Muscle of leg (tissue), 11 donors: ENCODE results near the gene NID1. TPM values are rescaled to one million over a fixed set of nuclear protein-coding genes. Genes with fewer than 3 reads are reported as not detected.
A peak's percentile ranks its signal among the peaks of the same experiment; 100 is the strongest.

Experiments
- DNase-seq: peaks from one replicate; pipeline ENCODE4 v3.0.0; 2013
- H3K27ac ChIP-seq: one replicate; pipeline ENCODE4 v1.5.1; 2013; ENCODE audit warnings: mild to moderate bottlenecking, low read length, control low read depth
- H3K27me3 ChIP-seq: one replicate; pipeline ENCODE4 v1.6.1; 2013; ENCODE audit warnings: low read length; ENCODE audit not compliant: control insufficient read depth, insufficient read depth
- H3K36me3 ChIP-seq: one replicate; pipeline ENCODE4 v1.6.1; 2013; ENCODE audit warnings: low read length; ENCODE audit not compliant: control insufficient read depth, insufficient read depth
- H3K4me1 ChIP-seq: one replicate; pipeline ENCODE4 v1.6.1; 2013; ENCODE audit warnings: low read length; ENCODE audit not compliant: control insufficient read depth, insufficient read depth
- H3K4me3 ChIP-seq: one replicate; pipeline ENCODE4 v1.5.1; 2013; ENCODE audit warnings: low read length, control low read depth
- H3K9me3 ChIP-seq: replicated peaks from 2 replicates; pipeline ENCODE4 v1.6.1; 2013; ENCODE audit warnings: low read depth, low read length; ENCODE audit not compliant: control insufficient read depth
- WGBS: methylation state at CpG from one replicate; pipeline ENCODE4 v1.1.5; 2013; ENCODE audit warnings: missing lambda C conversion rate; ENCODE audit not compliant: insufficient coverage; 5-methylcytosine and 5-hydroxymethylcytosine counted together
- polyA plus RNA-seq, 8 donors: library from polyadenylated mRNA; unstranded; fragments of 120-200 nt; gene quantifications; one replicate each; pipeline versions ENCODE4 v1.2.1 to v1.2.3, GENCODE V29; 2013; ENCODE audit warnings: inconsistent platforms in 1 of 8, low replicate concordance in 1 of 8; ENCODE audit not compliant: insufficient read length in 8 of 8, insufficient read depth in 1 of 8
- total RNA-seq: library from RNA; stranded (reverse); fragments of 120-200 nt; gene quantifications from one replicate; pipeline ENCODE4 v1.2.4, GENCODE V29; 2013

NID1 gene
- total and polyA plus RNA-seq, 9 donors: 92.3 to 323 (median 246) TPM

DNA sequence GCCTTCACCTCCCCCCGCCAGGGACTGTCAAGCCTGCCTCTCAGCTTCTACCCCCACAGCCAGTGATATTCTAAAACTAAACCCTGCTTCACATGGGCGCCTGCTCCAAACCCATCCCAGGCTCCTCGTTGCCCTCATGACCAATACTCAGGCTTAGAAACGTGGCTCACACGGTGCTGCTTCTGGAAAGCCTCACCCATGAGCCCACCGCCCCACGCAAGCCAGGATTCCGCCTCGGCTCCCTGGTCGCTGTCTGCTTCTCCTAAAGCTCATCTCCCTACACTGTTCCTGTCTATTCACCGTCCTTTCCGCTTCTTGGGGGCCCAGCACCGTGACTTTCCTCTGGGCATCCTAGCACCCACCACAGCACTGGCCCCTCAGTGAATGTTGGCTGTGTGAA, 72.5 kb downstream of the NID1 start:
- H3K4me3 ChIP-seq: no peak overlapping the region
- no peak for DNase-seq
- WGBS: 82% methylated on average over 10 of the region's 13 CpGs
- H3K27ac ChIP-seq: no peak overlapping the region
- no peaks in the 10 kb centered on the region for H3K4me1 ChIP-seq
- peaks cover 67% of the 10 kb centered on the region for H3K36me3 ChIP-seq
- H3K9me3 ChIP-seq: peaks cover 17% of the 10 kb centered on the region
- no peaks in the 10 kb centered on the region for H3K27me3 ChIP-seq

DNA sequence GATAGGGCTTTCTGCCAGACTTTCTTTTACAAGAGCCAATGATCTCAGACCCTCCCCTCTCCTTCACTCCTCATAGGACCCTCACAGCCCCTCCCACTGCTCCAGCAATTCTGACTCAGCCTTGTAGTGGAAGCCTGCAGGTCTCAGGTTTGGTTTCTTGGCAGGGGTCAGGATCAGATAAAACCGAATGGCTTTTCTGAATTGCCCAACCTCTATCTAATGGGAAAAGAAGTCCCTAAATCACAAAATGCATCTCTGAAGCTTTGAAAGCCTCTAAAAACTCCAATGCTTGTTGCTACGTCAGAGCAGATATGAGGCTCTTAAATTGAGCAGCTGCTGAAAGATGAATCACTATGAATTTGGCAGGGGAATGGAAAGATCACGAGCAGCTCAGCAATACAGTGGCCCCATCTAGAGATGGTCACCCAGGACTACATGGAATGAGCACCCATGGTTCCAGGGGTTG, 74.5 kb downstream of the NID1 start:
- Histone ChIP-seq H3K4me3 (no peak overlapping the region), H3K27ac (no peak overlapping the region), H3K9me3 (peaks cover 17% of the 10 kb centered on the region), H3K27me3 (no peaks in the 10 kb centered on the region), H3K36me3 (peaks cover 62% of the 10 kb centered on the region), H3K4me1 (no peaks in the 10 kb centered on the region)
- DNase-seq: no peak
- 50% methylated on average over 2 of the region's 3 CpGs for WGBS

DNA sequence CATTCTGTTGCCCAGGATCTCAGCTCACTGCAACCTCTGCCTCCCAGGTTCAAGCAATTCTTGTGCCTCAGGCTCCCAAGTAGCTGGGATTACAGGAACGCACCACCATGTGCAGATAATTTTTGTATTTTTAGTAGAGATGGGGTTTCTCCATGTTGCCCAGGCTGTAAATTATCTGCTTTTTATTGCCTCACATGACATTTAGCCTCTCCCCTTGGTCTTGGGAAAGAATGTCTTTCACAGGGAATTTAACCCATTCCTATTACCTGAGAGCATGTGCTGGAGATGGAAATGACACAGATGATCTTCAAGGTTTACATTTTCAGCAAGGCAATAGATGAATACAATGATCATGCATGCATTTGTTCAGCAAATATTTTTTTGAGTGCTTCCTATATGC, 75.8 kb downstream of the NID1 start:
- H3K4me1 ChIP-seq: no peaks in the 10 kb centered on the region
- no peak overlapping the region for H3K4me3 ChIP-seq
- H3K27ac ChIP-seq: no peak overlapping the region
- H3K27me3 ChIP-seq: no peaks in the 10 kb centered on the region
- H3K36me3 ChIP-seq: peaks cover 62% of the 10 kb centered on the region
- DNase-seq: no peak
- peaks cover 17% of the 10 kb centered on the region for H3K9me3 ChIP-seq
- no CpG with 5 or more reads among the region's 1 CpG for WGBS

DNA sequence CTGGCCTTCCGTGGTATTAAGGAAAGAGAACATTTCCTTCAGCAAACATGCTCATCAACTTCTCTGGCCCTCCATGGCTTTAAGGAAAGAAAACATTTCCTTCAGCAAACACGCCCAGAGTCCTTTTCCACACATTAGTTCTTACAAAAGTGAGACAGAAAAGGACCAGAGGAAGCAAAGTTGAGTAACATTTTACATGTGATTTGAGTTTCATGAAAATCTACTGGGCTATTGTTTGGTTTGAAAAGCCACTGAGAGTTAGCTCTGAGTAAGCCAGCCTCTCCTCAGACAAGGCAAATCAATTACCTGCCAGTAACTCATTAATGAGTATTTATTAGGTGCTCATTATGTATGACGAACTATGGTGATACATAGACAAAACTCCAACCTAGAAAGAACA, 78.0 kb downstream of the NID1 start:
- no CpG with 5 or more reads among the region's 3 CpGs for WGBS
- no peak overlapping the region for H3K4me3 ChIP-seq
- H3K9me3 ChIP-seq: peaks cover 17% of the 10 kb centered on the region
- H3K27me3 ChIP-seq: no peaks in the 10 kb centered on the region
- DNase-seq: no peak
- H3K4me1 ChIP-seq: peaks cover 5% of the 10 kb centered on the region
- peak overlapping the region; percentile 9 for H3K27ac ChIP-seq
- H3K36me3 ChIP-seq: peaks cover 52% of the 10 kb centered on the region

GRCh38 chr1:235984041-235984825, 80.7 kb downstream of the NID1 start:
- peak overlapping the region; percentile 89 for H3K27ac ChIP-seq
- no peaks in the 10 kb centered on the region for H3K27me3 ChIP-seq
- H3K4me1 ChIP-seq: peaks cover 5% of the 10 kb centered on the region
- no peak overlapping the region for H3K4me3 ChIP-seq
- H3K36me3 ChIP-seq: peaks cover 54% of the 10 kb centered on the region
- WGBS: no CpG with 5 or more reads among the region's 6 CpGs
- DNase-seq: peak; percentile 89
- H3K9me3 ChIP-seq: no peaks in the 10 kb centered on the region

DNA sequence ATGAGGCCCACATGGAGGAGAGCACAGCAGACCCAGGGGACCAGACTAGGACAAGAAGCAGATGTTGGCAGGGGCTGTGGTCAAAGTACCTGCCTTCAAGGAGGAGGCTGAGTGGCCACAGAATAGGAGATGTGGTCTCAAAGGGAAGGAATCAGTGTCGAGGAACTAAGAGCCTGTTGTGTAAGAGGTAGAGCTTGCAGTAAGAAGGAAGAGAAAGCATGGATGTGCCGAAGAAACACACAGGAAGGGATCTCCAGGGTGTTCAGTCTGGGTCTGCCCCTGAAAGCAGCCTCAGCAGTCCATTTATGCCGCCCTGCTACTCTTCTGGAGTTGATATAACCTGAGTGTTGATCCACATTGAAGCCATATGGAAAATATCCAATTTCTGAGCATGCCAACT, 83.9 kb downstream of the NID1 start:
- peaks cover 5% of the 10 kb centered on the region for H3K4me1 ChIP-seq
- H3K36me3 ChIP-seq: peaks cover 71% of the 10 kb centered on the region
- H3K27me3 ChIP-seq: no peaks in the 10 kb centered on the region
- WGBS: 86% methylated on average over 3 of the region's 3 CpGs
- no peak overlapping the region for H3K4me3 ChIP-seq
- H3K27ac ChIP-seq: no peak overlapping the region
- DNase-seq: no peak
- H3K9me3 ChIP-seq: peaks cover 15% of the 10 kb centered on the region

- 99% methylated on average over 7 of the region's 12 CpGs for WGBS
- Histone ChIP-seq H3K4me1 (peaks cover 5% of the 10 kb centered on the region), H3K36me3 (peaks cover 68% of the 10 kb centered on the region), H3K9me3 (peaks cover 15% of the 10 kb centered on the region), H3K27me3 (no peaks in the 10 kb centered on the region), H3K27ac (no peak overlapping the region), H3K4me3 (no peak overlapping the region)
- DNase-seq: no peak
These were observed 85.1 kb downstream of the NID1 start for GRCh38 chr1:235979716-235980333.

DNA sequence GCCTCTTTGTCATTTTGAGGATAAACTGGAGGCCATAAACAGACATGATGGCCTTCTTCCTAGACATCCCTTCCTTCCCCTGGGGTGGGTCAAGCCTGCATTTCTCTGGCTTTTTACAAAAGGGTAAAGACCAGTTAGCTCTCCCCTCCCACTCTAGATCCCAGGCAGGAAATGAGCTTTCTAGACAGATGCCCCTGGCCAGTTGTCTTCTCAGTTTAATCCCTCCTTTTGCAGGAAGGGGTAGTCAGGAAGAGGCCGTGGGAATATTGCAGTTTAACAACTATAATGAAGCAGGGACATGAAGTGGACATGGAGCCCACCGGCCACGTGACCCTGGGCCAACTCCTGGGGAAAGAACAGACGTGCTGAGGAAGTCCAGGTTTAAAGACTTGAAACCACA, 85.7 kb downstream of the NID1 start:
- Histone ChIP-seq H3K27me3 (no peaks in the 10 kb centered on the region), H3K27ac (no peak overlapping the region), H3K36me3 (peaks cover 73% of the 10 kb centered on the region), H3K9me3 (peaks cover 15% of the 10 kb centered on the region), H3K4me3 (no peak overlapping the region), H3K4me1 (peaks cover 5% of the 10 kb centered on the region)
- DNase-seq: no peak
- WGBS: 94% methylated on average over 3 of the region's 4 CpGs

DNA sequence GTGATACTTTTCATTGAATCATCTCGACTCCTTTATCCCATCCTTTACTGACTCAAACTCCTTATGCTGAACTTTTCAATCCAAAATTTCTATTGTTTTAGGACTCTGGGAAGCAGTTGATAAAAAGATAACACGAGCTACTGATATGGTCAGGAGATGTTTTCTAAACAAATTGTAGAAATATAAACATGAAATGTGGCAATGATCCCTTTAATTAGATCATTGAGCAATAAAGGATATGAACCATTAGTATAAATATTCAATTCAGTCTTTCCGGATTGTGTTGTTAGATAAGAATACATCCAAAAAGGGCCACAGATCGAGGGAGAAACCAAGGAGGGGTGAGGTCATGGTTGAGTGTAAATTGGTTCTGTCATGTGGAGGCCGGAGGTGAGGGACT, 88.4 kb downstream of the NID1 start:
- 94% methylated on average over 2 of the region's 5 CpGs for WGBS
- Histone ChIP-seq H3K27ac (no peak overlapping the region), H3K4me1 (peaks cover 10% of the 10 kb centered on the region), H3K36me3 (peaks cover 60% of the 10 kb centered on the region), H3K4me3 (no peak overlapping the region), H3K27me3 (no peaks in the 10 kb centered on the region), H3K9me3 (peaks cover 15% of the 10 kb centered on the region)
- no peak for DNase-seq

DNA sequence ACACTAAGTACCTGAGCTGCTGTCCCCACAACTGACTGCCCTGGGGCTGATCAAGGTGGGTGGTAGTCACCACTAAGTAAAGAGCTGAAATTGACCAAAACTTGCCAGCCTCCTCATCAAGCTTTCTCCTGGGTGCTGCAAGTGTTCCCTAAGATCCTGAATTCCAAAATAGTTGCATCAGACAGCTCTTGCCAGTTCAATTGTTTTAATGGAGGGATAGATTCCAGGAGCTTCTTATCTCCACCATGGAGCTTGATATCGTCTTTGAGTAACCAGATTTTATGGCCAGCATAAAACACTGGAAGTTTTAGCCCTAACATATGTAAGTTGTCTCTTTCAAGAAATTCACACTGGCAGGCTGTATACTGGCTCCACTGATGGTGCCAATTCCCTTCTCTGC, 90.3 kb downstream of the NID1 start:
- H3K27me3 ChIP-seq: no peaks in the 10 kb centered on the region
- 88% methylated on average over 1 of the region's 1 CpG for WGBS
- H3K4me3 ChIP-seq: no peak overlapping the region
- no peak overlapping the region for H3K27ac ChIP-seq
- H3K9me3 ChIP-seq: peaks cover 15% of the 10 kb centered on the region
- no peak for DNase-seq
- H3K4me1 ChIP-seq: peaks cover 15% of the 10 kb centered on the region
- H3K36me3 ChIP-seq: peaks cover 42% of the 10 kb centered on the region
